Sigmoid colon (tissue), 3 donors: ENCODE results near the gene DENND5A.

ENCODE experiments used
- CTCF ChIP-seq, 4 experiments: fragments of 450-650 bp in 3 of 4; fragments of 200-600 bp in 1 of 4; IDR thresholded peaks; one replicate each; pipeline ENCODE4 v1.5.1; 2016 to 2019; ENCODE audit warnings: antibody characterized with exemption in 4 of 4, mild to moderate bottlenecking in 3 of 4, moderate library complexity in 2 of 4
- POLR2A ChIP-seq, 2 donors: fragments of 450-650 bp; IDR thresholded peaks; one replicate each; pipeline ENCODE4 v1.6.1; 2016; ENCODE audit warnings: antibody characterized with exemption in 2 of 2, mild to moderate bottlenecking in 2 of 2, moderate library complexity in 2 of 2

- peak in 1 of 2 donors; percentile 8 for TF ChIP-seq POLR2A (IDR thresholded peaks at IDR 0.05)
- TF ChIP-seq CTCF (IDR thresholded peaks at IDR 0.05), result no peak
Observed at GRCh38 chr11:9265211-9266131, at the start of gene DENND5A.
